Measurements from ENCODE around the gene CA10.

DNA sequence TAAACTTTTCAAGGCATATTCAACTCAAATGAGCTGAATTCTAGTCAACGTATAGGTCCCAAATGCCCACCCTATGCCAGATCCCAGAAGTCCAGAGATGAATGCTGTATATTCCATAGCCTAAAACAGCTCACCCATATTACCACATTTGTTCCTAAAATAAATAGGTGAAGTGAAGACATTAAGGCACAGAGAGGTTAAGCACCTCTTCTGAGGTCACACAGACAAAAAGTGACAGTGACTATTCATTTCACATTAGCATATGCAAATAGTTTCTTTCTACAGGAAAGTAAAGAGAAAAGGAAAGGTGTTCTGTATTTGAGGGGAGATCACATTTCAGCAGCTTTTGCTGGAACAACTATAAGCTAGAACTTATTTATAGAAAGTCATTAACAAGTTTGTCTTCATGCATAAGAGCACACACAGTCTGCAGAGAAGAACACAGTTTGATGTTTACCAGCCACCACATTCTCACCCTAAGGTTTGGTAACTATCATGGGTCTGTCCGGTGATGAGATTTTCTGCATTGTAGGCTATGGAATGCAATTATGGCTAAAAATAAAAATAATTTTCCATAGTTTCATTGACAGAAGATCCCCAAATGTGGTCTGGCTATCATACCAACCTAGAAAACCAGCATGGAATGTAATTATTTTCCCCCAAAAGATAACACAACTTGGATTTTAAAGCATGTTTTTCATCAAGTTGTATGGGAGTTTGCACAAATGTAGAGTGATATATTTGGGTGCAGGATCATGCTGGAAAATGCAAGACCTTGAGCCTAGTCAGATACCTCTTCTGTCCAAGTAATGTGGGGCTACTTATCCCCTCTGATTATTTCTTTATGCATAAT, 496.1 kb downstream of the CA10 start:
- TF ChIP-seq, protein P1, sequence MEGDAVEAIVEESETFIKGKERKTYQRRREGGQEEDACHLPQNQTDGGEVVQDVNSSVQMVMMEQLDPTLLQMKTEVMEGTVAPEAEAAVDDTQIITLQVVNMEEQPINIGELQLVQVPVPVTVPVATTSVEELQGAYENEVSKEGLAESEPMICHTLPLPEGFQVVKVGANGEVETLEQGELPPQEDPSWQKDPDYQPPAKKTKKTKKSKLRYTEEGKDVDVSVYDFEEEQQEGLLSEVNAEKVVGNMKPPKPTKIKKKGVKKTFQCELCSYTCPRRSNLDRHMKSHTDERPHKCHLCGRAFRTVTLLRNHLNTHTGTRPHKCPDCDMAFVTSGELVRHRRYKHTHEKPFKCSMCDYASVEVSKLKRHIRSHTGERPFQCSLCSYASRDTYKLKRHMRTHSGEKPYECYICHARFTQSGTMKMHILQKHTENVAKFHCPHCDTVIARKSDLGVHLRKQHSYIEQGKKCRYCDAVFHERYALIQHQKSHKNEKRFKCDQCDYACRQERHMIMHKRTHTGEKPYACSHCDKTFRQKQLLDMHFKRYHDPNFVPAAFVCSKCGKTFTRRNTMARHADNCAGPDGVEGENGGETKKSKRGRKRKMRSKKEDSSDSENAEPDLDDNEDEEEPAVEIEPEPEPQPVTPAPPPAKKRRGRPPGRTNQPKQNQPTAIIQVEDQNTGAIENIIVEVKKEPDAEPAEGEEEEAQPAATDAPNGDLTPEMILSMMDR (conservative IDR thresholded peaks at IDR 0.05 in 1 of 2, IDR thresholded peaks at IDR 0.05 in 1 of 2; ENCODE audit: low read depth in 1 of 2, low read length in 2 of 2), result no peak
- no peak for TF ChIP-seq EZH2 (IDR thresholded peaks at IDR 0.05; ENCODE audit: low read length, missing control alignments)
